ENCODE results near the gene JUN. TPM values are rescaled to one million over a fixed set of nuclear protein-coding genes. Genes with fewer than 3 reads are reported as not detected.

The JUN gene
- total RNA-seq, 2 donors from 2014 or later: 15.1 to 16.3 TPM

- 64 to 83% methylated on average over 3 of the region's 3 CpGs for WGBS, 2 experiments (ENCODE audit: insufficient coverage in 1 of 2, insufficient read length in 1 of 2)
- H3K4me3 ChIP-seq (ENCODE audit: low read length): no peak overlapping the region
- no peaks in the 10 kb centered on the region for H3K9me3 ChIP-seq (ENCODE audit: control insufficient read depth, low read length)
- Mint-ChIP-seq H3K27ac (no peak overlapping the region), H3K9me3 (peaks cover 2% of the 10 kb centered on the region), H3K27me3 (ENCODE audit: insufficient read depth) (peaks cover 91% of the 10 kb centered on the region), H3K36me3 (ENCODE audit: low read depth) (no peaks in the 10 kb centered on the region), H3K4me1 (peaks cover 11% of the 10 kb centered on the region), H3K4me3 (no peak overlapping the region)
- TF ChIP-seq CTCF (conservative IDR thresholded peaks at IDR 0.05): no peak
- H3K36me3 ChIP-seq (ENCODE audit: control insufficient read depth, insufficient read depth, low read length): no peaks in the 10 kb centered on the region
- no peak overlapping the region for H3K9ac ChIP-seq (ENCODE audit: extremely low read depth, low read length, poor library complexity, severe bottlenecking)
- peaks cover 96% of the 10 kb centered on the region for H3K27me3 ChIP-seq (ENCODE audit: control insufficient read depth, insufficient read depth, low read length, poor library complexity, severe bottlenecking)
- no peak for DNase-seq
- H3K27ac ChIP-seq (ENCODE audit: low read depth, low read length): no peak overlapping the region
- H3K4me1 ChIP-seq (ENCODE audit: control insufficient read depth, insufficient read depth, low read length): peaks cover 3% of the 10 kb centered on the region
Measured at GRCh38 chr1:58763214-58763613, 20.6 kb downstream of the JUN start.

GRCh38 chr1:58762806-58763205 is 21.0 kb downstream of the JUN start:
- no peak overlapping the region for H3K4me3 ChIP-seq (ENCODE audit: low read length)
- peaks cover 3% of the 10 kb centered on the region for H3K4me1 ChIP-seq (ENCODE audit: control insufficient read depth, insufficient read depth, low read length)
- H3K9me3 ChIP-seq (ENCODE audit: control insufficient read depth, low read length): no peaks in the 10 kb centered on the region
- peaks cover 96% of the 10 kb centered on the region for H3K27me3 ChIP-seq (ENCODE audit: control insufficient read depth, insufficient read depth, low read length, poor library complexity, severe bottlenecking)
- TF ChIP-seq CTCF (conservative IDR thresholded peaks at IDR 0.05): no peak
- no peaks in the 10 kb centered on the region for H3K9me3 Mint-ChIP-seq
- no peaks in the 10 kb centered on the region for H3K36me3 Mint-ChIP-seq (ENCODE audit: low read depth)
- no peaks in the 10 kb centered on the region for H3K36me3 ChIP-seq (ENCODE audit: control insufficient read depth, insufficient read depth, low read length)
- no peak overlapping the region for H3K27ac ChIP-seq (ENCODE audit: low read depth, low read length)
- no peak overlapping the region for H3K27ac Mint-ChIP-seq
- peaks cover 11% of the 10 kb centered on the region for H3K4me1 Mint-ChIP-seq
- H3K27me3 Mint-ChIP-seq (ENCODE audit: insufficient read depth): peaks cover 90% of the 10 kb centered on the region
- H3K9ac ChIP-seq (ENCODE audit: extremely low read depth, low read length, poor library complexity, severe bottlenecking): no peak overlapping the region
- DNase-seq: no peak
- H3K4me3 Mint-ChIP-seq: no peak overlapping the region

GRCh38 chr1:58755468-58755872 is 28.4 kb downstream of the JUN start:
- no peak for TF ChIP-seq CTCF (conservative IDR thresholded peaks at IDR 0.05)
- Histone ChIP-seq H3K27me3 (ENCODE audit: control insufficient read depth, insufficient read depth, low read length, poor library complexity, severe bottlenecking) (peaks cover 72% of the 10 kb centered on the region), H3K9ac (ENCODE audit: extremely low read depth, low read length, poor library complexity, severe bottlenecking) (no peak overlapping the region), H3K4me3 (ENCODE audit: low read length) (no peak overlapping the region), H3K9me3 (ENCODE audit: control insufficient read depth, low read length) (no peaks in the 10 kb centered on the region), H3K27ac (ENCODE audit: low read depth, low read length) (no peak overlapping the region), H3K36me3 (ENCODE audit: control insufficient read depth, insufficient read depth, low read length) (no peaks in the 10 kb centered on the region), H3K4me1 (ENCODE audit: control insufficient read depth, insufficient read depth, low read length) (no peaks in the 10 kb centered on the region)
- no peak for DNase-seq
- Mint-ChIP-seq H3K4me3 (no peak overlapping the region), H3K27ac (no peak overlapping the region), H3K4me1 (peaks cover 17% of the 10 kb centered on the region), H3K27me3 (ENCODE audit: insufficient read depth) (peaks cover 67% of the 10 kb centered on the region), H3K36me3 (ENCODE audit: low read depth) (no peaks in the 10 kb centered on the region), H3K9me3 (no peaks in the 10 kb centered on the region)
- 81 to 83% methylated on average over 6 of the region's 6 CpGs for WGBS, 2 experiments (ENCODE audit: insufficient coverage in 1 of 2, insufficient read length in 1 of 2)
